DND-41 (cell line): ENCODE data around the gene ITM2C.

Source experiments
- CTCF ChIP-seq: IDR thresholded peaks from 2 replicates; pipeline ENCODE4 v1.5.1; 2012; ENCODE audit warnings: borderline replicate concordance, low read length, moderate library complexity, mild to moderate bottlenecking; ENCODE audit not compliant: poor library complexity, severe bottlenecking; ENCODE audit errors: extremely low read depth
- EZH2 ChIP-seq: IDR thresholded peaks from 3 replicates; pipeline ENCODE4 v1.6.1; 2012; ENCODE audit warnings: borderline replicate concordance, low read depth, mild to moderate bottlenecking, moderate library complexity, low read length, inconsistent platforms; ENCODE audit not compliant: severe bottlenecking

DNA sequence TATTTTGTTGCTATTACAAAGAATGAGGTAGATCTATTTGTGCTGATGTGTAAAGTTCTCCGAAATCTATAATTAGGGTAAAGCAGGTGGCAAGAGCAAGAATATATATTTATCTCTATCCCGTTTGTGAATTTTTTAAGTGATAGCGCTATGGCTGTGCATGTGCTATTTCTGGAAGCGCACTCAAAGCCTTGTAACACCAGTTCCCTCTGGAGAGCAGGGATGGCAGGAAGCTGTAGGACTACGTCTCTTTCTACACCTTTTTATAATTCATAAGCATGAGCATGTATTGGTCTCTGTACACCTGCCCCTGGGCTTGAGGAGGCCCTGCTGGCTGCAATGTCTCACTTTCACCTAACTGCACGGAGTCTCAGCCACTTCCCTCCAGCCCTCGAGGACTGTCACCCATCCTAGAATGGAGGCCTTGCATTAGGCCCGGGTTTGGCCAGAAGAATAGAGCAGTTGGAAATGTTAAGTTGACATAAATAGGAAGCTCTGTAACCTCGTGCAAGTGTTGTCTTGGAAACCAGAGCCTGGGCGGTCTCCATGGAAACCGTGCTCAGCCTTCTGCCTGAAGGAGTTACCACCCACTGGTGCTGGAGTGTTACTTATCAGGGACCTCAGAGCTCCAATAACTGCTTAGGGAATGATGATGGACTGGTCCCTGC is 20.9 kb downstream of the ITM2C start:
- TF ChIP-seq CTCF (no peak), EZH2 (no peak)
